ENCODE results near the gene ADAM12. TPM values are rescaled to one million over a fixed set of nuclear protein-coding genes. Genes with fewer than 3 reads are reported as not detected.
A peak's percentile ranks its signal among the peaks of the same experiment; 100 is the strongest.
"Not testable (repeated sequence)": the region's sequence is repeated elsewhere in the genome, so short reads cannot be mapped to it uniquely, and the experiment has no call there.

ADAM12 gene
- total RNA-seq, 1 experiment from 2014 or later, result not detected

GRCh38 chr10:126351021-126351420, 37.3 kb downstream of the ADAM12 start:
- BruUV-seq (replicated peaks), result no TSS peak
- TF ChIP-seq CTCF (IDR thresholded peaks at IDR 0.05; ENCODE audit: unreplicated experiment), result no peak
- H3K9me3 Mint-ChIP-seq (ENCODE audit: low read depth, unreplicated experiment), result peaks cover under 1% of the 10 kb centered on the region
- no peak overlapping the region for H3K4me3 Mint-ChIP-seq (ENCODE audit: low read depth, unreplicated experiment)
- no peaks in the 10 kb centered on the region for H3K36me3 Mint-ChIP-seq (ENCODE audit: insufficient read depth, unreplicated experiment)
- no peak for DNase-seq
- no peak overlapping the region for H3K27ac Mint-ChIP-seq (ENCODE audit: unreplicated experiment)
- peaks cover 26% of the 10 kb centered on the region for H3K27me3 Mint-ChIP-seq (ENCODE audit: unreplicated experiment)
- CTCF ChIA-PET, result no interaction called here
- intact Hi-C loops (cut with micrococcal nuclease; ENCODE audit: unreplicated experiment), result no loop called here
- H3K4me1 Mint-ChIP-seq (ENCODE audit: low read depth, unreplicated experiment), result no peaks in the 10 kb centered on the region

DNA sequence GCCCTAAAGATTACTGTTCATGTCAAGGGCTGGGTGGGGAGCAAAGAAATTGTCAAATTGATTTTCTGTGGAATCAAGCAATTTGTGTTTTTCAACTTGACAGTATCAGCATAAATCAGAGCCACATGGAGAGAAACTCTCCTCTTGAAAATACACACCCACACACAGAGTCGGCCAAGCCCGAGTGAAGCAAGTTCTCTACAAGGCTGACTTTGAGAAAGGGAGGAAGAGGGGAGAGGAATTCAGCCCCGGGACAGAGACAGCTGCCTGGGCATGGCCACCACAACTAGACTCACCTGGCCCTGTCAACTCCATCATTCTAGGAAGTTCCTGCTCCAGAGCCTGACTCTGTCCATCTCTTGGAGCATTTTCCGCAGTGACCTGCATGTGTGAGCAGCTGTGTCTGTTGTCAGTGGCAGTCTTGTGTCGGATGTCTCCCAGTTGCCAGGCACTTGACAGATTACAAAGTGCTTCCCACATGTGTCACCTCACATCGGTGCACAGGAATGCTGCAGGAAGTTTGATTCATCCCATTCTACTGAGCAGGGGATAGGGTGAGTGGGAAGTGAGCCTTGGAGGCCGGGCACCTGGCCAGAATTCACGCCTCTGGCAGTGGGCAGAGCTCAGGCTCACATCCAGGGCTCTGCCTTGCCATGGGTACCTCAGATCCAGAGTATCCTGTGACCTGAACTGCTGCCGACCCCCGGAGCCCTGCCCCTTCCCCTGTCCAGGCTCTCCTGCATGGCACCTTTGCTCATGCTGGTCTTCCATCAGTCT, 37.9 kb downstream of the ADAM12 start:
- intact Hi-C loops (cut with micrococcal nuclease; ENCODE audit: unreplicated experiment), result no loop called here
- BruUV-seq (replicated peaks), result no TSS peak
- peak; percentile 6 for DNase-seq
- H3K36me3 Mint-ChIP-seq (ENCODE audit: insufficient read depth, unreplicated experiment), result no peaks in the 10 kb centered on the region
- H3K4me3 Mint-ChIP-seq (ENCODE audit: low read depth, unreplicated experiment), result no peak overlapping the region
- H3K27me3 Mint-ChIP-seq (ENCODE audit: unreplicated experiment), result peaks cover 32% of the 10 kb centered on the region
- no peaks in the 10 kb centered on the region for H3K4me1 Mint-ChIP-seq (ENCODE audit: low read depth, unreplicated experiment)
- no peak for TF ChIP-seq CTCF (IDR thresholded peaks at IDR 0.05; ENCODE audit: unreplicated experiment)
- H3K9me3 Mint-ChIP-seq (ENCODE audit: low read depth, unreplicated experiment), result peaks cover 4% of the 10 kb centered on the region
- CTCF ChIA-PET, result no interaction called here
- H3K27ac Mint-ChIP-seq (ENCODE audit: unreplicated experiment), result no peak overlapping the region

- no peak for DNase-seq
- no peak overlapping the region for H3K27ac Mint-ChIP-seq (ENCODE audit: unreplicated experiment)
- H3K9me3 Mint-ChIP-seq (ENCODE audit: low read depth, unreplicated experiment), result peaks cover 4% of the 10 kb centered on the region
- intact Hi-C loops (cut with micrococcal nuclease; ENCODE audit: unreplicated experiment), result no loop called here
- no peaks in the 10 kb centered on the region for H3K36me3 Mint-ChIP-seq (ENCODE audit: insufficient read depth, unreplicated experiment)
- no peaks in the 10 kb centered on the region for H3K4me1 Mint-ChIP-seq (ENCODE audit: low read depth, unreplicated experiment)
- CTCF ChIA-PET, result no interaction called here
- no peak overlapping the region for H3K4me3 Mint-ChIP-seq (ENCODE audit: low read depth, unreplicated experiment)
- no peak for TF ChIP-seq CTCF (IDR thresholded peaks at IDR 0.05; ENCODE audit: unreplicated experiment)
- no TSS peak for BruUV-seq (replicated peaks)
- H3K27me3 Mint-ChIP-seq (ENCODE audit: unreplicated experiment), result peaks cover 34% of the 10 kb centered on the region
These were observed 38.6 kb downstream of the ADAM12 start for GRCh38 chr10:126349676-126350075.

GRCh38 chr10:126349101-126349500, 39.2 kb downstream of the ADAM12 start:
- Mint-ChIP-seq H3K4me1 (ENCODE audit: low read depth, unreplicated experiment) (no peaks in the 10 kb centered on the region), H3K27me3 (ENCODE audit: unreplicated experiment) (peaks cover 34% of the 10 kb centered on the region), H3K9me3 (ENCODE audit: low read depth, unreplicated experiment) (peaks cover 4% of the 10 kb centered on the region), H3K27ac (ENCODE audit: unreplicated experiment) (no peak overlapping the region), H3K4me3 (ENCODE audit: low read depth, unreplicated experiment) (no peak overlapping the region), H3K36me3 (ENCODE audit: insufficient read depth, unreplicated experiment) (no peaks in the 10 kb centered on the region)
- DNase-seq, result no peak
- TF ChIP-seq CTCF (IDR thresholded peaks at IDR 0.05; ENCODE audit: unreplicated experiment), result no peak
- BruUV-seq (replicated peaks), result no TSS peak
- intact Hi-C loops (cut with micrococcal nuclease; ENCODE audit: unreplicated experiment), result no loop called here
- CTCF ChIA-PET, result no interaction called here

GRCh38 chr10:126343496-126343895, 44.8 kb downstream of the ADAM12 start:
- intact Hi-C loops (cut with micrococcal nuclease; ENCODE audit: unreplicated experiment); H3K4me1 Mint-ChIP-seq (ENCODE audit: low read depth, unreplicated experiment); CTCF ChIA-PET; H3K36me3 Mint-ChIP-seq (ENCODE audit: insufficient read depth, unreplicated experiment); H3K4me3 Mint-ChIP-seq (ENCODE audit: low read depth, unreplicated experiment); BruUV-seq (replicated peaks); H3K9me3 Mint-ChIP-seq (ENCODE audit: low read depth, unreplicated experiment); DNase-seq; H3K27ac Mint-ChIP-seq (ENCODE audit: unreplicated experiment): not testable (repeated sequence)
- H3K27me3 Mint-ChIP-seq (ENCODE audit: unreplicated experiment), result peaks cover 22% of the 10 kb centered on the region

All from Calu3 (cell line).